NCI-H82 treated with DMSO at 0.1 percent for 48 hours (cell line): ENCODE measurements around the gene SHISA7.

Source experiments
- DNase-seq: peaks from one replicate; lab custom pipeline; 2025; ENCODE audit not compliant: unreplicated experiment; lab: John Stamatoyannopoulos, UW

SHISA7 gene

GRCh38 chr19:55391191-55391670, 51.9 kb downstream of the SHISA7 start:
- DNase-seq: no peak

- no peak for DNase-seq
Measured at GRCh38 chr19:55390461-55390880, 52.6 kb downstream of the SHISA7 start.

- no peak for DNase-seq
Measured at GRCh38 chr19:55389386-55390317, 53.4 kb downstream of the SHISA7 start.

DNA sequence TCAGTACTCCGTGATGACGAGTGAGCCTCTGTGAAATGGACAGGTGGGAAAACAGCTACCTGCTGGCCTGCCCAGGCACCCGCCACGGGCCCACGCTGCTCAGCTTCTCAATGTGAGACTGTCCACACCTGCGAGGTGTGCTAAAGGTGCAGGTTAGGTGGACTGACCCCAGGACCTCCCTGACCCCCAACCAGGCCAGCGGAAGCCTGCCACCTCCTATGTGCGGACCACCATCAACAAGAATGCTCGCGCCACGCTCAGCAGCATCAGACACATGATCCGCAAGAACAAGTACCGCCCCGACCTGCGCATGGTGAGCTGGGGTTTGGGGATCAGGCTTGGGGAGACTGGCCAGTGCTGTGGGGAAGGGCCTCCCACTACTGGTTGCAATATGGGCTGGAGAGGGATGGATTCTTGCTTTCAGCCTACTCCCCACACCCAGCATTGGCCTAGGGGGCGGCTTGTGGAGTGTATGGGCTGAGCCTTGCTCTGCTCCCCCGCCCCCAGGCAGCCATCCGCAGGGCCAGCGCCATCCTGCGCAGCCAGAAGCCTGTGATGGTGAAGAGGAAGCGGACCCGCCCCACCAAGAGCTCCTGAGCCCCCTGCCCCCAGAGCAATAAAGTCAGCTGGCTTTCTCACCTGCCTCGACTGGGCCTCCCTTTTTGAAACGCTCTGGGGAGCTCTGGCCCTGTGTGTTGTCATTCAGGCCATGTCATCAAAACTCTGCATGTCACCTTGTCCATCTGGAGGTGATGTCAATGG, 55.2 kb downstream of the SHISA7 start:
- DNase-seq: no peak

DNA sequence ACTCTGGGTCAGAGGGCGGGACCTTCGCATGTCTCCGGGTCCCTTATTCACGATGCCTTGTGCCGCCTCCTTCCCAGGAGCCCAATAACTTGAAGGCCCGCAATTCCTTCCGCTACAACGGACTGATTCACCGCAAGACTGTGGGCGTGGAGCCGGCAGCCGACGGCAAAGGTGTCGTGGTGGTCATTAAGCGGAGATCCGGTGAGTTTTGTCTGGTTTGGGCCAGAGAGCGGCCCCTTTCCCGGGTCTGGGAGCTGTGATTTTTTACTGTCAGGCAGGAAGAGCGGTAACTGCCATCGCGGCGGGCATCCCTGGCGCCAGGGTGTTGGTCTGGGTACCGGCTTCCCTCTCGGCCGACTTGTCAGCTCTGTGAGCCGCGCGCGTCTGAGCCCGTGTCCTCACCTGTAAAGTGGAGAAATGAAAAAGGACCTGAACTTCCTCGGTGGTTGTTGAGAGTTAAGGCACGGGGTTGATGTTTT, 56.6 kb downstream of the SHISA7 start:
- DNase-seq: no peak

DNA sequence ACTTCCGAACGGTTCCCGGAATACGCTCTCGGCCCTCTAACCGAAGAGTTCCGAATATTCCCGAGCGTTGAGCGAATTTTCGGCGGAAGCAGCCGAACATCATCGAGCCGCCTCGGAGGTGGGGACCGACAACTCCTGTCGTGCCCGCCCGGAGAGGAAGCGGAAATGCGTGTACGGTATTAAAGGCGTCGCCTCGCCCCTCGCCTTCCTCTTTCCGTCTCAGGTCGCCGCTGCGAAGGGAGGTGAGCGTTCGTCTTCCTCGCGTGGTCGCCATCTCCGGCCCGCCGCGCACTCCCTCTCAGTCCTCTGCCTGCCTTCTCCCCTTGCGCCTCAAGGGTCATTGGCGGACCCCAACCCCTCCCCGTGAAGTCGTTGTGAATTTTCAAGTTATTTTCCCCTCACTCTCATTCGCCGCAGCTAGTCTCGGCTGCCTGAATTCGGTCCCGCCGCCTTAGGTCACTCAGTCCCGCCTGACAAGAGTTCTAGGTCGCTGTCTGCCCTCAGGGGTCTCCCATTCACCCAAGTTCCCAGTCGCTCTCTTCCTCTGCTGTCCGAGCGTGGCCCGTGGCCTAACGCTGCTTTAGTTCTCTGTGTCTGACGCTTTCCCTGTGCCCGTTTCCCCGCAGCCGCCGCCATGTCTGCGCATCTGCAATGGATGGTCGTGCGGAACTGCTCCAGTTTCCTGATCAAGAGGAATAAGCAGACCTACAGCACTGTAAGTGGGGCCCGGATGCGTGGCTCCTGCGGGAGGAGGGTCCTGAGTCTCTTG, 57.2 kb downstream of the SHISA7 start, which contains the start of gene RPL28:
Gene RPL28 (plus strand): TSS at position 209 of the 769 bp plus-strand sequence. CDS start 426 bp downstream, at position 635.
- DNase-seq: peak; percentile 92

- peak; percentile 92 for DNase-seq
Measured at GRCh38 chr19:55384920-55385723, 58.0 kb downstream of the SHISA7 start.

- no peak for DNase-seq
Measured at GRCh38 chr19:55384131-55384919, 58.8 kb downstream of the SHISA7 start, which contains the start of gene TMEM238. Gene TMEM238, minus strand, starts transcription at chr19:55384292. Its CDS starts 33 bp downstream, at chr19:55384259.

- DNase-seq: no peak
Measured at GRCh38 chr19:55383279-55384130, 59.6 kb downstream of the SHISA7 start.

GRCh38 chr19:55382522-55383054, 60.5 kb downstream of the SHISA7 start:
- no peak for DNase-seq

DNA sequence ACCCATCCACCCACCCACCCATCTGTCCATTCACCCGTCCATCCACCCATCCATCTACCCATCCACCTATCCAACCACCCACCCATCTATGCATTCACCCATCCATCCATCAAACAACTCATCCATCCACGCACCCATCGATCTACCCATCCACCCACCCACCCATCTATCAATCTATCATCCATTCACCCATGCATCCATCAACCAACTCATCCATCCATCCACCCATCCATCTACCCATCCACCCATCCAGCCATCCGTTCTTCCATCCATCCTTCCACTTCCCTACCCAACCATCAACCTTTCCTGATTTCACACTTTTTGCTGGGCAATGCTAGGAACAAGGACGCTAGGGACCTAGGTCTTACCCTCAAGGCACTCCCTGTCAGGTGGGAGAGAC, 61.1 kb downstream of the SHISA7 start:
- DNase-seq: no peak

- DNase-seq: peak; percentile 73
Measured at GRCh38 chr19:55379174-55379573, 63.9 kb downstream of the SHISA7 start.
